Subcutaneous adipose tissue (tissue), 4 donors: Measurements from ENCODE around the gene NARS2. TPM values are rescaled to one million over a fixed set of nuclear protein-coding genes. Genes with fewer than 3 reads are reported as not detected.

Experiments used
- total RNA-seq, 4 donors: library from RNA; depleted of rRNA; stranded (reverse); fragments of >200 nt; gene quantifications; one replicate each; pipeline ENCODE4 v1.1.0, GENCODE V29; 2016
- TF ChIP-seq, protein P1 (sequence below): fragments of 450-650 bp; IDR thresholded peaks from one replicate; pipeline ENCODE4 v1.5.1; 2016; ENCODE audit warnings: low read depth, mild to moderate bottlenecking, control low read depth, antibody characterized with exemption, moderate library complexity

NARS2 gene
- total RNA-seq, 4 donors from 2014 or later: 11.4 to 17.3 (median 15.2) TPM

- TF ChIP-seq, protein P1, sequence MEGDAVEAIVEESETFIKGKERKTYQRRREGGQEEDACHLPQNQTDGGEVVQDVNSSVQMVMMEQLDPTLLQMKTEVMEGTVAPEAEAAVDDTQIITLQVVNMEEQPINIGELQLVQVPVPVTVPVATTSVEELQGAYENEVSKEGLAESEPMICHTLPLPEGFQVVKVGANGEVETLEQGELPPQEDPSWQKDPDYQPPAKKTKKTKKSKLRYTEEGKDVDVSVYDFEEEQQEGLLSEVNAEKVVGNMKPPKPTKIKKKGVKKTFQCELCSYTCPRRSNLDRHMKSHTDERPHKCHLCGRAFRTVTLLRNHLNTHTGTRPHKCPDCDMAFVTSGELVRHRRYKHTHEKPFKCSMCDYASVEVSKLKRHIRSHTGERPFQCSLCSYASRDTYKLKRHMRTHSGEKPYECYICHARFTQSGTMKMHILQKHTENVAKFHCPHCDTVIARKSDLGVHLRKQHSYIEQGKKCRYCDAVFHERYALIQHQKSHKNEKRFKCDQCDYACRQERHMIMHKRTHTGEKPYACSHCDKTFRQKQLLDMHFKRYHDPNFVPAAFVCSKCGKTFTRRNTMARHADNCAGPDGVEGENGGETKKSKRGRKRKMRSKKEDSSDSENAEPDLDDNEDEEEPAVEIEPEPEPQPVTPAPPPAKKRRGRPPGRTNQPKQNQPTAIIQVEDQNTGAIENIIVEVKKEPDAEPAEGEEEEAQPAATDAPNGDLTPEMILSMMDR: no peak
These were observed 17.4 kb downstream of the NARS2 start for GRCh38 chr11:78557236-78557635.

GRCh38 chr11:78555592-78555991 is 19.1 kb downstream of the NARS2 start:
- TF ChIP-seq, protein P1: no peak

DNA sequence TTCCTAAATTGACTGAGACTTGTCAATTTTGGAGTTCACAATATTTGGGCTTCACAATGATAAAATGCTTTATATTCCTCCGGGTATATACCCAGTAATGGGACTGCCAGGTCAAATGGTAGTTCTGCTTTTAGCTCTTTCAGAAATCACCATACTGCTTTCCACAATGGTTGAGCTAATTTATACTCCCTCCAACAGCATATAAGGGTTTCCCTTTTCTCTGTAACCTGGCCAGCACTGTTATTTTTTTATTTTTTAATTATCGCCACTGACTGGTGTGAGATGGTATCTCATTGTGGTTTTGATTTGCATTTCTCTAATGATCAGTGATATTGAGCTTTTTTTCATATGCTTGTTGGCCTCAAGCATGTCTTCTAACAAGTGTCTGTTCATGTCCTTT is 21.8 kb downstream of the NARS2 start:
- TF ChIP-seq, protein P1: no peak

DNA sequence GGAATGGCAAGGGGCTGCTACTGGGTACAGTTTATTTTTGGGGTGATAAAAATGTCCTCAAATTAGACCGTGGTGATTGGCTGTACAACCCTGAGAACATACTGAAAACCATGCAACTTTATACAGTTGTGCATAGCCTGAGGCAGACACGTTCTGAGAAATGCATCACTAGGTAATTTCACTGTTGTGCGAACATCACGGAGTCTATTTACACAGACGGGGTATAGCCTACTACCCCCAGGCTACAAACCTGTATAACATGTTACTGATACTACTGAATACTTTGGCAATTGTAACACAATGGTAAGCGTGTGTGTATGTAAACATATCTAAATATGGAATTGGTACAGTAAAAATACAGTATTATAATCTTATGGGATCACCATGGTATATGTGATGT is 23.6 kb downstream of the NARS2 start:
- TF ChIP-seq, protein P1: no peak

- TF ChIP-seq, protein P1: no peak
These were observed 24.8 kb downstream of the NARS2 start for GRCh38 chr11:78549624-78550409.

DNA sequence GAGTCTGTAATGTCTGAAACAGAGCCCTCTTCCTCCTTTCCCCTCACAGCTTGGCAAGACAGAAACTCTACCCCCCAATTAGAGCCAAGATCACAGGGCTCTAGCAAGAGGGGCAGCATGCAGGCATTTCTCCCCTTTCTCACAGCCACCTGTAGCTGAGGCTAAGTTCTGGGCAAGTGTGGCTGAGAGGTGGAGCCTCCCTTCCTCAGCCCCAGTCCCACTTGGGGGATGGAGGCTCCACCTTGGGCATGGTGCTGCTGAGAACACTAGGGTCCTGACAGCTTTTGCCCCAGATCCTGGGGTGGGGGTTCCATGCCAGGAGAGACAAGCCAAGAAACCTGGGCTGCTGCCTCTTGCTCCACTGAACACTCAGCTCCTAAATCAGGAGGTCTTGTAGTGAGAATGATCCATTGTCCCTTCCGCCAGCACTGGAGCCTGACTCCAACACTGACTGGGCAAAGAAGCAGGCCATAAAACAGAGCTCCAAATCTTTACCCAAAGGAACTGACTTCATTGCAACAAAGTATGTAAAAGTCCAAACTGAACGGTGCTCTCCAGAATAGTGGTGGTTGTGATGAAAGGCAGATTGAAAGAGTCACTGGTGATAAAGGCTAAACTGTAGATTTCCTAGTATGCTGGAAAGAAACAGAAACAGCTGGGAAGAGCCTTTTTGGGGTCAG is 25.6 kb downstream of the NARS2 start:
- TF ChIP-seq, protein P1: no peak

DNA sequence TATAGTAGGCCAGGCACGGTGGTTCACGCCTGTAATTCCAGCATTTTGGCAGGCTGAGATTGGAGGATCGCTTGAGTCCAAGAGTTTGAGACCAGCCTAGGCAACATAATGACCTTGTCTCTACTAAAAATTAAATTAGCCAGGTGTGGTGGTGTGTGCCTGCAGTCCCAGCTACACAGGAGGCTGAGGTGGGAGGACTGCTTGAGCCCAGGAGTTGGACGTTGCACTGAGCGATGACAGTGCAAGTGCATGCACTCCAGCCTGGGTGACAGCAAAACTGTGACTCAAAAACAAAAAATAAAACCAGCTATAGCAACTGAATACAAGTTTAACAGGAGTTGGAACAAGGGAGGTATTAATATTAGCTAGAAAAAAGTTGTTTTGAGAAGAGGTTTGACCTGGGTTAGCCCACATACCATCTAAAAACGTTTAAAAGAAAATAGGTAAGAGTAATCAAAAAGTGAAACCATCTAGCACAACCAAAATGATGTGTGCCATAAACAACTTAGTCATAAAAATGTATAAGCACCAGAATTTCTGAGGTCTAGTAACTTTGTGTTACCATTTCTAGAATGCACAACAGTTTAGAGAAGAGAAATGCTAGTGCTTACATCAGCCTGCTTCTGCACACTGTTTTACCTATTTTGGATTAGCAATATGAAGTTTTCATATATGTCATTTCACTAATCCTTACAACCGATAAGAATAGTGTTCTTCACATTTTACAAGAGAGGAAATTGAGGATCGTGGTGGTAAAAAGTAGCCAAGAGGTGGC is 26.5 kb downstream of the NARS2 start:
- TF ChIP-seq, protein P1: no peak
